Trophoblast cell (in vitro differentiated cells and primary cell): Measurements from ENCODE around the gene RPRD1A.

Experiments
- DNase-seq, 2 donors: peaks; one replicate each; pipeline ENCODE4 v3.0.0-alpha.2; 2016
- H2AFZ ChIP-seq: 2 replicates; pipeline ENCODE4 v1.6.1; 2013; ENCODE audit warnings: low read length, moderate library complexity, mild to moderate bottlenecking; ENCODE audit not compliant: insufficient read depth, poor library complexity
- H2AK5ac ChIP-seq: 2 replicates; pipeline ENCODE4 v1.6.1; 2013; ENCODE audit warnings: mild to moderate bottlenecking, low read length
- H2BK120ac ChIP-seq: 2 replicates; pipeline ENCODE4 v1.6.1; 2013; ENCODE audit warnings: low read length, mild to moderate bottlenecking, moderate library complexity; ENCODE audit not compliant: insufficient read depth, poor library complexity
- H2BK12ac ChIP-seq: 2 replicates; pipeline ENCODE4 v1.6.1; 2013; ENCODE audit warnings: mild to moderate bottlenecking, low read length, moderate library complexity
- H2BK5ac ChIP-seq: 2 replicates; pipeline ENCODE4 v1.6.1; 2013; ENCODE audit warnings: low read length, low read depth, moderate library complexity, mild to moderate bottlenecking; ENCODE audit not compliant: poor library complexity
- H3K14ac ChIP-seq: 2 replicates; pipeline ENCODE4 v1.6.1; 2013; ENCODE audit warnings: mild to moderate bottlenecking, low read length
- H3K18ac ChIP-seq: 2 replicates; pipeline ENCODE4 v1.6.1; 2013; ENCODE audit warnings: mild to moderate bottlenecking, low read length
- H3K23ac ChIP-seq: 2 replicates; pipeline ENCODE4 v1.6.1; 2013; ENCODE audit warnings: low read length
- H3K27ac ChIP-seq: 2 replicates; pipeline ENCODE4 v1.5.1; 2013; ENCODE audit warnings: low read depth, mild to moderate bottlenecking, inconsistent platforms, low read length, moderate library complexity
- H3K27me3 ChIP-seq: 2 replicates; pipeline ENCODE4 v1.6.1; 2013; ENCODE audit warnings: inconsistent platforms, mild to moderate bottlenecking, low read length, moderate library complexity; ENCODE audit not compliant: insufficient read depth
- H3K36me3 ChIP-seq, 2 experiments: 1 replicate in 1 of 2; 2 replicates in 1 of 2; pipeline ENCODE4 v1.6.1; 2013; ENCODE audit warnings: low read length in 2 of 2, mild to moderate bottlenecking in 2 of 2, moderate library complexity in 1 of 2; ENCODE audit not compliant: insufficient read depth in 2 of 2, control insufficient read depth in 1 of 2
- H3K4ac ChIP-seq: 2 replicates; pipeline ENCODE4 v1.6.1; 2013; ENCODE audit warnings: low read depth, mild to moderate bottlenecking, low read length, moderate library complexity
- H3K4me1 ChIP-seq, 2 experiments: 1 replicate in 1 of 2; 2 replicates in 1 of 2; pipeline ENCODE4 v1.6.1; 2013; ENCODE audit warnings: low read length in 2 of 2, mild to moderate bottlenecking in 2 of 2, moderate library complexity in 1 of 2; ENCODE audit not compliant: insufficient read depth in 2 of 2, control insufficient read depth in 1 of 2
- H3K4me2 ChIP-seq: 2 replicates; pipeline ENCODE4 v1.6.1; 2013; ENCODE audit warnings: inconsistent platforms, mild to moderate bottlenecking, low read length, moderate library complexity
- H3K4me3 ChIP-seq: 2 replicates; pipeline ENCODE4 v1.5.1; 2013; ENCODE audit warnings: mild to moderate bottlenecking, low read depth, low read length, inconsistent platforms
- H3K79me1 ChIP-seq: one replicate; pipeline ENCODE4 v1.6.1; 2013; ENCODE audit warnings: low read length
- H3K79me2 ChIP-seq: 2 replicates; pipeline ENCODE4 v1.6.1; 2013; ENCODE audit warnings: low read length, mild to moderate bottlenecking; ENCODE audit not compliant: control insufficient read depth, insufficient read depth, poor library complexity
- H3K9ac ChIP-seq: 2 replicates; pipeline ENCODE4 v1.6.1; 2013; ENCODE audit warnings: mild to moderate bottlenecking, low read length
- H3K9me3 ChIP-seq: 2 replicates; pipeline ENCODE4 v1.6.1; 2013; ENCODE audit warnings: low read depth, mild to moderate bottlenecking, control low read depth, inconsistent platforms, low read length; ENCODE audit not compliant: insufficient read depth
- H4K12ac ChIP-seq: 2 replicates; pipeline ENCODE4 v1.6.1; 2013; ENCODE audit warnings: low read depth, mild to moderate bottlenecking, low read length, moderate library complexity
- H4K8ac ChIP-seq: 2 replicates; pipeline ENCODE4 v1.6.1; 2013; ENCODE audit warnings: low read depth, mild to moderate bottlenecking, low read length, moderate library complexity
- H4K91ac ChIP-seq: one replicate; pipeline ENCODE4 v1.6.1; 2013; ENCODE audit warnings: low read depth, mild to moderate bottlenecking, low read length, moderate library complexity
- WGBS: extraction: QIAGEN DNeasy Blood & Tissue Kit; methylation state at CpG from one replicate; pipeline ENCODE4 v1.1.7; 2013; ENCODE audit warnings: missing lambda C conversion rate; ENCODE audit not compliant: insufficient read length, insufficient coverage; ENCODE audit errors: extremely low coverage; 5-methylcytosine and 5-hydroxymethylcytosine counted together

The RPRD1A gene

GRCh38 chr18:36009214-36009613 is 58.1 kb downstream of the RPRD1A start:
- Histone ChIP-seq H3K79me2 (no peaks in the 10 kb centered on the region), H3K79me1 (no peaks in the 10 kb centered on the region), H3K23ac (no peak overlapping the region), H3K14ac (no peak overlapping the region), H4K8ac (no peak overlapping the region), H3K27me3 (no peaks in the 10 kb centered on the region), H3K9me3 (no peaks in the 10 kb centered on the region), H2BK120ac (no peak overlapping the region), H2BK5ac (no peak overlapping the region), H3K9ac (no peak overlapping the region), H3K4me1 (no peaks in the 10 kb centered on the region), H3K4me2 (no peak overlapping the region), H2AK5ac (no peak overlapping the region), H3K4ac (no peak overlapping the region), H3K27ac (no peak overlapping the region), H2BK12ac (no peak overlapping the region), H4K12ac (no peak overlapping the region), H3K36me3 (no peaks in the 10 kb centered on the region), H4K91ac (no peak overlapping the region), H2AFZ (no peak overlapping the region), H3K4me3 (no peak overlapping the region), H3K18ac (no peak overlapping the region)
- DNase-seq, result no peak
- WGBS, result no CpG with 5 or more reads among the region's 3 CpGs

- DNase-seq, result no peak
- H3K4me3 ChIP-seq, result no peak overlapping the region
- no peak overlapping the region for H3K14ac ChIP-seq
- H2BK12ac ChIP-seq, result no peak overlapping the region
- H3K79me1 ChIP-seq, result no peaks in the 10 kb centered on the region
- no peak overlapping the region for H4K8ac ChIP-seq
- no peak overlapping the region for H4K91ac ChIP-seq
- WGBS, result no CpG with 5 or more reads among the region's 2 CpGs
- H2BK120ac ChIP-seq, result no peak overlapping the region
- no peaks in the 10 kb centered on the region for H3K27me3 ChIP-seq
- no peak overlapping the region for H3K9ac ChIP-seq
- H3K18ac ChIP-seq, result no peak overlapping the region
- H3K9me3 ChIP-seq, result no peaks in the 10 kb centered on the region
- no peaks in the 10 kb centered on the region for H3K4me1 ChIP-seq
- H3K27ac ChIP-seq, result no peak overlapping the region
- H2AK5ac ChIP-seq, result no peak overlapping the region
- H3K4me2 ChIP-seq, result no peak overlapping the region
- no peak overlapping the region for H3K4ac ChIP-seq
- H2AFZ ChIP-seq, result no peak overlapping the region
- no peak overlapping the region for H2BK5ac ChIP-seq
- no peak overlapping the region for H3K23ac ChIP-seq
- no peaks in the 10 kb centered on the region for H3K36me3 ChIP-seq
- no peak overlapping the region for H4K12ac ChIP-seq
- H3K79me2 ChIP-seq, result no peaks in the 10 kb centered on the region
These were observed 60.4 kb downstream of the RPRD1A start for GRCh38 chr18:36006997-36007396.

GRCh38 chr18:35999925-36000324 is 67.4 kb downstream of the RPRD1A start:
- H2AK5ac ChIP-seq, result no peak overlapping the region
- no peaks in the 10 kb centered on the region for H3K79me2 ChIP-seq
- no peak overlapping the region for H2BK5ac ChIP-seq
- no peak overlapping the region for H3K18ac ChIP-seq
- no peak overlapping the region for H3K4me3 ChIP-seq
- H2BK12ac ChIP-seq, result no peak overlapping the region
- no peak overlapping the region for H3K4me2 ChIP-seq
- no peak overlapping the region for H3K23ac ChIP-seq
- H3K4me1 ChIP-seq, result no peaks in the 10 kb centered on the region
- no CpG with 5 or more reads among the region's 1 CpG for WGBS
- H2AFZ ChIP-seq, result no peak overlapping the region
- H3K14ac ChIP-seq, result no peak overlapping the region
- H4K91ac ChIP-seq, result no peak overlapping the region
- no peaks in the 10 kb centered on the region for H3K9me3 ChIP-seq
- H3K4ac ChIP-seq, result no peak overlapping the region
- no peak overlapping the region for H3K27ac ChIP-seq
- H3K27me3 ChIP-seq, result no peaks in the 10 kb centered on the region
- no peak overlapping the region for H4K12ac ChIP-seq
- no peaks in the 10 kb centered on the region for H3K36me3 ChIP-seq
- no peak overlapping the region for H2BK120ac ChIP-seq
- no peaks in the 10 kb centered on the region for H3K79me1 ChIP-seq
- H3K9ac ChIP-seq, result no peak overlapping the region
- no peak for DNase-seq
- no peak overlapping the region for H4K8ac ChIP-seq

GRCh38 chr18:35998967-35999366 is 68.4 kb downstream of the RPRD1A start:
- H3K9me3 ChIP-seq, result no peaks in the 10 kb centered on the region
- no peaks in the 10 kb centered on the region for H3K79me1 ChIP-seq
- no peak overlapping the region for H2BK120ac ChIP-seq
- H3K18ac ChIP-seq, result no peak overlapping the region
- no peak overlapping the region for H4K12ac ChIP-seq
- H4K91ac ChIP-seq, result no peak overlapping the region
- H2BK5ac ChIP-seq, result no peak overlapping the region
- H3K79me2 ChIP-seq, result no peaks in the 10 kb centered on the region
- no peak overlapping the region for H3K4me3 ChIP-seq
- H3K4me2 ChIP-seq, result no peak overlapping the region
- H3K9ac ChIP-seq, result no peak overlapping the region
- H4K8ac ChIP-seq, result no peak overlapping the region
- H3K36me3 ChIP-seq, result no peaks in the 10 kb centered on the region
- H2BK12ac ChIP-seq, result no peak overlapping the region
- no CpG with 5 or more reads among the region's 1 CpG for WGBS
- no peak overlapping the region for H3K27ac ChIP-seq
- no peak overlapping the region for H2AFZ ChIP-seq
- DNase-seq, result peak in 1 of 2 donors; percentile 26
- no peak overlapping the region for H3K4ac ChIP-seq
- no peak overlapping the region for H3K23ac ChIP-seq
- no peaks in the 10 kb centered on the region for H3K27me3 ChIP-seq
- H3K14ac ChIP-seq, result no peak overlapping the region
- H2AK5ac ChIP-seq, result no peak overlapping the region
- no peaks in the 10 kb centered on the region for H3K4me1 ChIP-seq
